SK-N-MC (cell line): ENCODE data around the gene NCOR1.

Experiments used
- DNase-seq: peaks from one replicate; pipeline ENCODE4 v3.0.0-alpha.2; 2011; ENCODE audit warnings: low read depth, low spot score
- H3K27ac ChIP-seq: fragments of 200-600 bp; sonication (generic); 2 replicates; pipeline ENCODE4 v1.5.1; 2016; ENCODE audit warnings: mixed run types
- H3K36me3 ChIP-seq: fragments of 200-600 bp; sonication (generic); 2 replicates; pipeline ENCODE4 v1.6.1; 2017; ENCODE audit warnings: antibody characterized with exemption, low read length, mixed read lengths; ENCODE audit not compliant: insufficient read depth
- H3K4me3 ChIP-seq: fragments of 200-600 bp; sonication (generic); 2 replicates; pipeline ENCODE4 v1.5.1; 2016
- H3K9ac ChIP-seq: fragments of 200-600 bp; sonication (generic); 2 replicates; pipeline ENCODE4 v1.8.0; 2017; ENCODE audit warnings: mixed run types, mixed read lengths; ENCODE audit not compliant: insufficient read length
- H3K9me3 ChIP-seq: fragments of 200-600 bp; sonication (generic); 2 replicates; pipeline ENCODE4 v1.6.1; 2017; ENCODE audit warnings: low read depth, mild to moderate bottlenecking, antibody characterized with exemption, low read length, moderate library complexity, mixed read lengths
- EZH2 ChIP-seq: fragments of 200-600 bp; sonication (generic); IDR thresholded peaks from one replicate; pipeline ENCODE4 v1.6.1; 2017; ENCODE audit warnings: antibody characterized with exemption
- FOXP2 ChIP-seq: optimal IDR thresholded peaks from 2 replicates; pipeline ENCODE3; 2011; ENCODE audit warnings: mild to moderate bottlenecking, moderate library complexity; ENCODE audit not compliant: insufficient read depth; ENCODE audit errors: extremely low read length, control extremely low read depth
- POLR2AphosphoS5 ChIP-seq: IDR thresholded peaks from 2 replicates; pipeline ENCODE4 v1.6.1; 2012; ENCODE audit warnings: mild to moderate bottlenecking, low read depth, low read length, borderline replicate concordance

NCOR1 gene

DNA sequence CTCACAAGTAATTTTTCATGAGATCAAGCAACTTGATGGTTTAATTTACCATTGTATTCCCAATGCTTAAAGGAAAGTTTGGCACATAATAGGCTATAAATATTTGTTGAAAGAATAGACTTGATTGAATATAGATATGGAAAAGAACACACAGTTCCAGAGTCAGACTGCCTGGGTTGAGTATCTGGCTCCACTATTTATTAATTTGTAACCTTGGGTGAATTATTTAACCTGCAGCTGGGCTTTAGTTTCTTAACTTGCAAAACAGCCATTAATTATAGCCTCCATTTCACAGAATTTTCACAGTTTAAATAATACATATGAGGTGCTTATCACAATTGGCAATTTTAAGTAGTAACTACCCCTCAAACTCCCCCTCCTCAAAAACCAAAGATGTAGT lies 73.6 kb downstream of the NCOR1 start:
- peaks cover 22% of the 10 kb centered on the region for H3K36me3 ChIP-seq
- TF ChIP-seq POLR2AphosphoS5 = no peak
- TF ChIP-seq EZH2 = no peak
- TF ChIP-seq FOXP2 = no peak
- H3K27ac ChIP-seq = no peak overlapping the region
- no peaks in the 10 kb centered on the region for H3K9me3 ChIP-seq
- no peak for DNase-seq
- H3K9ac ChIP-seq = no peak overlapping the region
- no peak overlapping the region for H3K4me3 ChIP-seq

DNA sequence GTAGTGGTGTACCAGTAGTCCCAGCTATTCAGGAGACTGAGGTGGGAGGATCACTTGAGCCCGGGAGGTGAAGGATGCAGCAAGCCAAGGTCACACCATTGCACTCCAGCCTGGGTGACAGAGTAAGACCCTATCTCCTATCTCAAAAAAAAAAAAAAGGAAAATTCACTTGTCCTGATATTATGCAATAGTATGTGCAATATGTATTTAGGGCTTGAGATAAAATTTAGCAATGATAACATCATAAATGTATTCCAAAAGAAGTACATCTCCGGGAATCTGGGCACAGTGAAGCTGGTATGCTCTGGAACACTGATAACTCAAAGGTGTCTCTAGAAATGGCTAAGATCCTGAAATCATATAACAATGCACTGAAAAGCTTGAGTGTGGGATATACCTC lies 74.5 kb downstream of the NCOR1 start:
- H3K36me3 ChIP-seq = peaks cover 25% of the 10 kb centered on the region
- H3K27ac ChIP-seq = no peak overlapping the region
- no peak for TF ChIP-seq FOXP2
- no peak for TF ChIP-seq EZH2
- no peak for TF ChIP-seq POLR2AphosphoS5

DNA sequence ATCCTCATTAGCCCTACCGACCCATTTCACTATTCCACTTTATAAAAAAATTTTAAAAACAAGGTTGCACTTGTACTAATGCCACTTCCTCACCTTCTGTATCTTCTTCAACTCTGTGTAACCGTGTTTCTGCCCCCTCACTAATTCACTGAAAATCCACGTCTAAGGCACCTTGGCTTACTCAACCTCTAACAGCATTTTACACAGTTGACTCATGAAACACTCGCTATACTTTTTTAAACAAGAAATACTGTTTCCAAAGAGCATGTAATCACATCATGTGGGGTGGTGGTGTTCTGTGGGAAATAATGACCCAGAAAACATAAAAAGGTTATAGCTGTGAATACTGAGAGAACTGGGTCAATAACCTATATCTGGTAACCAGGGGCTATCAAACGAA lies 79.9 kb downstream of the NCOR1 start:
- Histone ChIP-seq H3K9ac (no peak overlapping the region), H3K36me3 (peaks cover 17% of the 10 kb centered on the region; the same call in 1 of the 2 replicates), H3K4me3 (no peak overlapping the region), H3K9me3 (no peaks in the 10 kb centered on the region), H3K27ac (no peak overlapping the region)
- TF ChIP-seq EZH2 (no peak), POLR2AphosphoS5 (no peak), FOXP2 (no peak)
- no peak for DNase-seq

More for the DNA sequence above, 74.5 kb downstream of the NCOR1 start:
- Histone ChIP-seq H3K9ac (no peak overlapping the region), H3K4me3 (no peak overlapping the region), H3K9me3 (no peaks in the 10 kb centered on the region)
- DNase-seq = no peak

GRCh38 chr17:16131593-16131992 lies 83.7 kb downstream of the NCOR1 start:
- Histone ChIP-seq H3K36me3 (peaks cover 27% of the 10 kb centered on the region), H3K27ac (no peak overlapping the region), H3K9me3 (no peaks in the 10 kb centered on the region), H3K9ac (no peak overlapping the region), H3K4me3 (no peak overlapping the region)
- DNase-seq = no peak
- TF ChIP-seq POLR2AphosphoS5 = no peak

- Histone ChIP-seq H3K9me3 (no peaks in the 10 kb centered on the region), H3K4me3 (no peak overlapping the region), H3K9ac (no peak overlapping the region), H3K27ac (no peak overlapping the region), H3K36me3 (peaks cover 27% of the 10 kb centered on the region)
- TF ChIP-seq FOXP2 (no peak), POLR2AphosphoS5 (no peak), EZH2 (no peak)
- no peak for DNase-seq
Observed at GRCh38 chr17:16129441-16130205, 85.7 kb downstream of the NCOR1 start.

GRCh38 chr17:16123531-16123930 lies 91.8 kb downstream of the NCOR1 start:
- no peak overlapping the region for H3K9ac ChIP-seq
- no peak for TF ChIP-seq EZH2
- TF ChIP-seq FOXP2 = no peak
- TF ChIP-seq POLR2AphosphoS5 = no peak
- H3K9me3 ChIP-seq = no peaks in the 10 kb centered on the region
- peaks cover 40% of the 10 kb centered on the region for H3K36me3 ChIP-seq
- H3K27ac ChIP-seq = no peak overlapping the region
- no peak overlapping the region for H3K4me3 ChIP-seq
- no peak for DNase-seq

DNA sequence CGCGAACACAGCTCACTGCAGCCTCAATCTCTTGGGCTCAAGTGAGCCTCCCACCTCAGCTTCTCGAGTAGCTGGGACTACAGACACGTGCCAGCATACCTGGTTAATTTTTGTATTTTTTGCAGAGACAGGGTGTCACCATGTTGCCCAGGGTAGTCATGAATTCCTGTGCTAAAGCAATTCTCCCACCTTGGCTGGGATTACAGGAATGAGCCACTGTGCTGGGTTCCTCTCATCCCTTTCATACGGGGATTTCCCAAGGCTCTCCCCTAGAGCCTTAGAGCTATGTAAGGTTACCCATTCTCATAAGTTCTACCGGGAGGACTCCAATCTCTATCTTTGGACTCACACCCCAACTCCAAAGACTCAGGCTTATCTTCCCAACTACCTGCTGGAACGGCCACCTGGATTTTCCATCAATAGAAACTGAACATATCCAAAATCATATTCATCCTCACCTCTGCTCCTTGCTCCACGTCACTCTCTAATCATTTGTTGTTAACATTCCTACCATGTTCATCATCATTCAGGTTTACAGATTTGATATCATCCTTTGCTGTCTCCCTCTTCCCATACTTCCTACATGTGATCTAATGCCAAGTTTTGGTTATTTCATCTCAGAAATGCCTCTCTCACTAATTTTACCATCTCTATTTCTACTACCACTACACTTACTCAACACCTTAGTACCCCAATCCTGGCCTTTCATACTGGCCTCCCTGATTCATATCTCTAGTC lies 92.5 kb downstream of the NCOR1 start:
- no peak overlapping the region for H3K27ac ChIP-seq
- DNase-seq = no peak
- H3K9ac ChIP-seq = no peak overlapping the region
- TF ChIP-seq POLR2AphosphoS5 (no peak), EZH2 (no peak), FOXP2 (no peak)
- peaks cover 40% of the 10 kb centered on the region for H3K36me3 ChIP-seq
- no peaks in the 10 kb centered on the region for H3K9me3 ChIP-seq
- H3K4me3 ChIP-seq = no peak overlapping the region

DNA sequence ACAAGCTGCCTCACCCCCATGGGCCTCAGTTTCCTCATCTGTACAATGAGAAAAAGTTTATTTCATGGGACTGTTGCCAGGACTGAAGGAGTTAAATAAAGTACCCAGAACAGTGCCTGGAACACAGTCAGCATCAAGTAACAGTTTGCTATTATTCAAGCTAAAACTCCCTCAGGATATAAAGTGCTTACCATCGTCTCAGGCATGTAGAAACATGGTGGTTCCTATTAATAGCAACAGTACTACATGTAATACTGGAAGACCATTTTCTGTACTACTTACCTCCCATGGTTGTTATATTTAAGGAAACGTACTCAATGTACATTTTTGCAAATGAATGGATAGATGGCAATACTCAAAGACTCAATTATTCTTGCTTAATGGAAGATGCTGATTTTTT lies 93.4 kb downstream of the NCOR1 start:
- TF ChIP-seq FOXP2 (no peak), POLR2AphosphoS5 (no peak), EZH2 (no peak)
- Histone ChIP-seq H3K9ac (no peak overlapping the region), H3K27ac (no peak overlapping the region), H3K9me3 (no peaks in the 10 kb centered on the region), H3K36me3 (peaks cover 48% of the 10 kb centered on the region), H3K4me3 (no peak overlapping the region)
- no peak for DNase-seq

GRCh38 chr17:16120937-16121336 lies 94.4 kb downstream of the NCOR1 start:
- H3K9ac ChIP-seq = no peak overlapping the region
- no peak for TF ChIP-seq POLR2AphosphoS5
- no peak for TF ChIP-seq EZH2
- no peak for TF ChIP-seq FOXP2
- H3K4me3 ChIP-seq = no peak overlapping the region
- no peaks in the 10 kb centered on the region for H3K9me3 ChIP-seq
- no peak for DNase-seq
- no peak overlapping the region for H3K27ac ChIP-seq
- peaks cover 50% of the 10 kb centered on the region for H3K36me3 ChIP-seq
